ENCODE data around the gene FOLR3.
"Not testable (repeated sequence)": the region's sequence is repeated elsewhere in the genome, so short reads cannot be mapped to it uniquely, and the experiment has no call there.

The FOLR3 gene

DNA sequence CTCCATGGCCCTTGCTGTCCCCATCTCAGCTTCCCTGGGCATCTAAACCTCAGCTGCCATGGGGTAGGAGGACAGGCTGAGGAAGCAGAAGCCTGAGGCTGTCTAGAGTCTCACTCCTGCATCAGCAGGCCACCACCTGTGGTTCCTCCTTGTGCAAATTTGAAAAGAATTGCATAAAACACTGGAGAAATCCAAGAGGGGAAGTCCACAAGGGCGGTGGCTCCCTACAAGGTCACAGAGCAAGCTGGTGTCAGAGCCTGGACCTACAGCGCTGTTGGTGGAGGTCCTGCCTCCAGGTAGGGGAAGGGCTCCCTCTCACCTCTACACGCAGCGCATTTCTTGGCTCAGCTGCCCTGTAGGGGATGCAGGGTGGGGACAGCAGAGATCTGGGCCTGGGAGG lies at the start of gene FOLR3:
FOLR3 (plus strand) TSS at position 253 of the 400 bp plus-strand sequence. CDS start 228 bp downstream, outside the sequence.
- DNase-seq: not testable (repeated sequence)

DNA sequence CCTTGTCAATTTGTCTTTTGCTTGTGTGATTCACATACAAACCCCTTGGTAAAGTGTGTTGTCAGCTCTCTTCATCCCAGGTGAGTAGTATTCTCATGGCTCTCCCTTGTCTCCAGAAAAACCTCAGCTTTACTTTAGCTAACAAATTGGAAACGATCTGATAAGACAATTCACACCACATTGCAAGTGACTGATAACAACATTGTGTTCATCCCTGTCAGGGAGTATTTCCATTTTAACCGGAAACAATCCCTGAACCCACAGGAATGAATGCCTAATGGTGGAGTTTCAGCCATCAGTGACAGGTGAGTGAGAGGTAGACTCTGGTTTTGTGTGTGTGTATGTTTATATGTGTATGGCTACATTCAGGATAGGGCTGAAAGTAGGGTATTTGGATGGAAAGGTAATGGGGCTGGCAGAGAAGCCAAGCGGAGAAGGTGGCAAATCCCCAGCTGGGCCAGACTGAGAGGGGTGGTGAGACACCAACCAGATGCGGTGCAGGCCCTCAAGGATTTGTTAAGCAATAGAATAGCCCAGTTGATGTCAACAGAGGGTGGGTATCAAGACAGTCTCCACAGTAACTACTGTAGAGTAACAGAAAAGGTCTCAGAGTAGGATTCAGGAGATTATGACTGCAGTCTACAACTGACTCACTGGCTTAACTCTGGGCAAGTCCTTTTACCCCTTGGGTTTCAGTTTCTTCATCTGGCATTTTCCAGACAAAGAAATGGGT lies 47.3 kb upstream of the FOLR3 start:
- DNase-seq: no peak

GRCh38 chr11:72091292-72091691 lies 44.2 kb upstream of the FOLR3 start:
- DNase-seq: peak; percentile 39

- DNase-seq: no peak
Measured at GRCh38 chr11:72098741-72099140, 36.8 kb upstream of the FOLR3 start.

GRCh38 chr11:72100009-72100408 lies 35.5 kb upstream of the FOLR3 start:
- DNase-seq: no peak

GRCh38 chr11:72100462-72100861 lies 35.1 kb upstream of the FOLR3 start:
- no peak for DNase-seq

DNA sequence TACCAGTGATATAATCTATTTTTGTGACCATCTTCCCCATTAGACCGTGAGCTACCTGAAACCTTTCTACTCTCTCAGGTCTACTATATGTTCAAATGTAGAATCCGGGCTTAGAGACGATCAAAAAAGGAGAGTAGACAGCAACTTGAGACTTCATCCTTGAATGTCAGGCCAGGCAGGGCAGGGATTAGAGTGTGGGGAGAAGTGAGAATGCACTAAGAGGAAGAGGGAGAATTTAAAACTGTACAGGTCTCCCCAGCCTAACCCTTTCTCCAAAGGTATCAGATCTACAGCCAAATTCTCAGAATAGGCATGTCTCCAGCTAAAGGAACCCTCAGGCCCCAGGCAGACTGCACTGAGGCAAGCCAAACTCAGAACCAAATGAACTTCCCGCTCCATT lies 33.4 kb upstream of the FOLR3 start:
- DNase-seq: no peak

DNA sequence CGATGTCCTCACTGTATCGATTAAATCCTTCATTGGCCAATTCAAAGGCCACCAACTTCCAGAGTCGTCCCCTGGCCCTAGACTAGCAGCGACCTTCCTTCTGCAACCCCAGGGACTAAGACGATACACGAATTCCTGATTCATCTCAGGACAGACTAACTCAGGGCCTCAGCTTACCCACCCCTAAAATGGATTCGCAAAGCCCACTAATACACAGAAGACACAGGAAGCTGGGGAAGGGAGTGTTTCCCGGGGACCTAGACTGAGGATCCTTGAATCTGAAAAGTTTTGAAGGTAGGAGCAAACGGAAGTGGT lies 32.9 kb upstream of the FOLR3 start:
- DNase-seq: no peak

- DNase-seq: peak; percentile 96
Measured at GRCh38 chr11:72102946-72103753, 32.4 kb upstream of the FOLR3 start, which contains the start of gene LAMTOR1. TSS of gene LAMTOR1 (minus strand) at chr11:72103297. CDS start at chr11:72103224, 73 bp downstream.

DNA sequence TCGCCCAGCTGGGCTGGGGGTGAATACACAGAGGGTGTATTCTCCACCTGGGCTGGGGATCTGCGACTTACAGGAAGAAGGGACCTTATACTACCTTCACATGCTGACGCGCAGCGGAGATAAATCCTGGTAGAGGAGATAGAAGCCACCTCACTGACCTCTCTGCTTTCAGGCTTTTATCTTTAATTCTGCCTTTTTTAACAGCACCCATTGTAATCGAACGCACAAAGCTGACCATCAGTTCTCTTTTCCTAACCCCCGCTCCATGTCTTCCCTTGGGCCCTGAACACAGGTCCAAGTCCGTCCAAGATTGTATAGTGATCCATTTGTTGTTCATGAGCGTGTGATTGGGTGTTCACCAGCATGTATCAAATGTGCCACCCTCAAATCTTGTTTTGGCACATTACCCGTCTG lies 31.8 kb upstream of the FOLR3 start:
- DNase-seq: no peak

DNA sequence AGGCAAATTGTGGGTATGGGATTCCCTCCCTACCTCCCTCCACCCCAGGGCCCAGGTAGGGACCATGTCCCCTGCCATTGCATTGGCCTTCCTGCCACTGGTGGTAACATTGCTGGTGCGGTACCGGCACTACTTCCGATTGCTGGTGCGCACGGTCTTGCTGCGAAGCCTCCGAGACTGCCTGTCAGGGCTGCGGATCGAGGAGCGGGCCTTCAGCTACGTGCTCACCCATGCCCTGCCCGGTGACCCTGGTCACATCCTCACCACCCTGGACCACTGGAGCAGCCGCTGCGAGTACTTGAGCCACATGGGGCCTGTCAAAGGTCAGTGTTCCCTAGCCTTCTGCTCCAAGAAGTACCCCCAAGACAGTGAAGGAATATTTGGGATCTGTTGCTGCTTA lies 29.6 kb upstream of the FOLR3 start, which contains the start of gene TOMT:
TOMT (plus strand) TSS at position 37 of the 400 bp plus-strand sequence; CDS start at position 65, 28 bp downstream.
- DNase-seq: no peak

DNA sequence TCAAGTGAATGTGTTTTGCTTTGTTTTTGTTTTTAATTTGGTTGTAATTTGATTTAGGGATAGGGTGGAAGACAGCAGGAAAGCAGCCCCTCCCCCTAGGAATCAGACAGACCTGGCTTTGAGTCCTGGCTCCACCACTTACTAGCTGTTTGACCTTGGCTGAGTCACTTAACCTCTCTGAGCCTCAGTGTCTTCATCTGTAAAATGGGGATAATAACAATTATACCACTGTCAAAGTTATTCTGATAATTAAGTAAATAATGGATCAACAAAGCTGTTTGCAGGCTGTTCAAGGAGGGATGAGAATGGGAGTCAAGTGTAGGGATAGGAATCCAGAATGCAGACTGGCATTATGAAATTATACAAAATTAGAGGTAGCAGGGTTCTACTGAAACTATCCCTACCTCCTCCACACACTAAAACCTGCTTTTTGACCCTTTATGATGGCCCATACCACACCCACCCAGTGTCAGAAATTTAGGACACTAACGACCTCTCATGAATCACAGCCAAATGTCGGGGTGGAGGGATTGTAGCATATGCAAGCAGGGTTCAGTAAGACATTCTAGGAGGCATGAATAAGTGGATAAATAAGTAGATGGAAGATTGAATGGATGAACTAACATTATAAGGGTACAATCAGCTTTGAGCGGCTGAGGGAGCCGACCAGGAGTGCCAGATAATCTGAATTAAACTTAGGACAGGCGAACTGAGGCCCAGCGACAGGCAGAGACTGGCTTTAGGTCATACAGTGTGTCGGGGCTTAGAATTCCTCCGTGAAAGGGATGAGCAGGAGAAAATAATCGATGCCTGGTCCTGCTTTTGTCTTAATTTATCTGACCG lies 24.0 kb upstream of the FOLR3 start:
- no peak for DNase-seq

DNA sequence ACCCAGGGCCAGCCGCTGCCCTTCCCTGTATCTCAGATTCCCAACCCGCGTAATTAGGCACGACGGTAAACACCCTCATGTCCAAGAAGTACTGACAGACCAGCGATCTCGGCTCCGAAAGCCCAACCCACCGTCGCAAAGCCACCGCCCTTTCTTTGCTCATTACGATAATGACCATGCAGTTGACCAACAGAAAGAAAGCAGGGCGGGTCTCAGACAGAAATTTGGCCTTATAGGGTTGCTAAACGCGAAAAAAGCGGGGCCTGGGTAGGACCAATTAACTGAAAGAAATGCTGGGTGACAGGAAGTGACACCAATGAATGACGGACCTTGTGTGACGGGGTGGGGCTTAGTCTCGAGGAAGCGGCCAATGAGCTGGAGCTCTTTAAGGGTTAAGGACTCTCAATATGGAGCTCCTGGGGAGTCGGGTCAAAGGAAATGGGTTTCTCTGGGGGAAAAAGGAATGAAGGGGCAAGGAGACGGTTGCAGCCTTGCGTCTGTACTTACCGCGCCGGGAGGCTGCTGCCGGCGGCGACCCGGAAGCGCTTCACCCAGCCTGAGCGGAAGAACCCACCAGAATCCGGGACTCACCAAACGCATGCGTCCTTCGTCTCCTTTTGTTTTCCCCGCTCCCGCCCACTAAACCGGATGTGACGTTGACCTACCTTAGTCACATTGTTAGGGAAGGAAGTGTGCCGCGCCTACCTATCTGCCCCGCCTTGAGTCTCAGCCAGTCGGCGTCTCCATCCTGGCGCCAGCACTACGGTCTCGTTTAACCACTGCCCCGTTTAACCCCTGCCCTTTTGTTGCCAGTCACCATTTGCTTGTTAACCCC lies 23.2 kb upstream of the FOLR3 start, which contains the start of gene ANAPC15:
ANAPC15 (minus strand) TSS at position 553 of the 835 bp plus-strand sequence. CDS start 1,419 bp downstream, outside the sequence.
- DNase-seq: peak; percentile 98

DNA sequence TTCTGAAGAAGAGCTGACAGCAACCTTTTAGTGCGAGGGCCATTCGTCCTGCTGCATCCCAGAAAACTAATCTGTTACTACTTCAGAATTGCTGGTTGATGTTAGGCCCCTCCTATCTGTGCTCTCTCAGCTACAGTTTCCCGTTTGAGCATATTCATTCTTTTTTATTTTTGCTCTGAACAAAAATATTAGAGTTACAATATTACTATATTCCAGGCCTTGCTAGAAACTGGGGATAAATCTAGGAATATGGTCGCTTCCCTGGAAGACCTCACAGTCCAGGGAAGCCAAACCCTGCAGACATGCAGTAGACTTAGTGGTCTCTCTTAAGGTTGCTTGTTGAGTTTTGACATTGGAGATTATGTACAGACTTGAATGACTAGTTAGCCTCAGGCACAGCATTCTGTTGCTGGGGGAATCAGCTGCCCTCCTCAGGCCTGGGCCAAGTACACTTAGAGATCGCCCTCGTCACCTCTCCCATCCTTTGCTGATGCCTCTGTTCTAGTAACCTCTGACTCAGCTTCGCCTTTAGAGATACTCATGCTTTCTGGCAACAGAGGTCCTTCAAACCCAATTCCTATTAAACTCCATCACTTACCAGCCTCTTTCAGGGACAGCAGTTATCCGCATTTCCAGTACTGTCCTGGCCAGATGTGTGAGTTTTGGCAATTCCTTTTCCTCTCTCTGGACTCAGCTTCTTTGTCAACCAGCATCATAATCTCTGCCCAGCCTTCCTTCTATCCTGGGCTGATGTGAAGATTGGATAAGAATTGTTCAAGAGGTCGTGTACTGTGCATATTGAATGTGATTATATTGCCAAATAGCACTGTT lies 22.3 kb upstream of the FOLR3 start:
- no peak for DNase-seq

- DNase-seq: no peak
Measured at GRCh38 chr11:72114570-72114969, 21.0 kb upstream of the FOLR3 start.

DNA sequence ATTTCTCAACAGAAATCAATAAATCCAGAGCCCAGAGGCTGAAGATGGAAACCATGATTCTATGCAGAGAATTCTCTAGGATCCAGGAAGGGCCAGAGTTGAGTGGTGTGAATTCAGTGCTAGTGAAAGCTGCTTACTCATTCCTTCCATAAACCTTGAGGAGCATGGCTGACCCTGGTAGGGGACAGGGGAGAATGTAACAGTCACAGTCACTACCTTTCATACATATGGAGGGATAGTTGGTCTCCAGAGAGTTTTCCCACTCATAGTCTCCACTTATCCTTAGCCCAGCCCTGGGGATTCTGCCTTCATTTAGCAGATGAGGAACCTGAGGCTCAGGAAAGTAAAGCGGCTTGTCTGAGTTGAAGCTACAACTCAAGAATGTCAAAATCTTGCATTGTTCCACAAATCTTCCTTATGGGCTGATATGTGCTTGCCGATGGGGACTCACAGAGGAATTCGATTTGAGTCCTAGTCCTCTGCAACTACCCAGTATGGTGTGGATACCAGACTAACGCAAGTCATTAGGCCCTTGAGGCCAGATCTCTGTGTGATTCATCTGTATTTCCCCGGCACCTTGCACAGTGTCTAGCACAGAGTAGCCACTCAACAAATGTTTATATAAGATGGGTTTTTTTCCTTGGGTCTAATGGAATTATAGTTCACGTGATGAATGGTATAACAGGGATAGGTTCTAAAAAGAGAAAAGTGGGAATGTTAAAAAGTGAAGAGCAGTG lies 19.3 kb upstream of the FOLR3 start:
- DNase-seq: no peak

DNA sequence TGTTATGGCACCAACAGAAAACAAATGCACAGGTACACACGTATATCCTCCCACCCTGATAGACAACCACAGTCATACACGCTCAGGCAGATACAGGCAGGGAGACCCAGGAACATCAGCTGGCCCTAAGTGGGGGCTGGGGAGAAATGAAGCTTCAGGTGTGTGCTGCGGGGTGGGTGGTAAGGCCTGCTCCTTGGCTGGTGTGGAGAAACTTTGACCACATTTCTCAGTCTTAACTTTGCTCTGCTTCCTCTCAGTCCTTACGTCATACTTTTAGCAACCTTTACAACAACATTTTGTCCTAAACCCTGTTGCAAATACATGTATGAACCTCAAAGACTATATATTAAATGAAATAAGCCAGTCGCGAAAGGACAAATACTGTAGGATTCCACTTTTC lies 16.3 kb upstream of the FOLR3 start:
- no peak for DNase-seq

DNA sequence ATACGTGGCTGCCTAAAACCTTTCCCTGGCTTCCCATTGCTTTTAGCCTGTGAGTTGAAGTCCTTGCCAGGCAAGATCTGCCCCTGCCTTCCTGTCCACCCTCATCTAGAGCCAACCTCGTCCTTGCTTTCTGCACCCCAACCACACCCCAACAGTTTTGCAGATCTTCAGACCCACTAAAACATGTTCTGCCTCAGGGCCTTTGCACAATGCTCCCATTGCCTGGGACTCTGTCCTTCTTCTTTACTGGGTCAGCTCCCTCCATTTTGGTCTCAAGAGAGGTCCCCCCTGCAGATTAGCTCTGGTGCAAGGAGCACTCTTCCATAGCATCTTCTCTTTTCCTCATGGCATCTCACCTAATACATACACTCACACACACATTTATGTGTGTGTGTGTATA lies 14.6 kb upstream of the FOLR3 start:
- DNase-seq: no peak

DNA sequence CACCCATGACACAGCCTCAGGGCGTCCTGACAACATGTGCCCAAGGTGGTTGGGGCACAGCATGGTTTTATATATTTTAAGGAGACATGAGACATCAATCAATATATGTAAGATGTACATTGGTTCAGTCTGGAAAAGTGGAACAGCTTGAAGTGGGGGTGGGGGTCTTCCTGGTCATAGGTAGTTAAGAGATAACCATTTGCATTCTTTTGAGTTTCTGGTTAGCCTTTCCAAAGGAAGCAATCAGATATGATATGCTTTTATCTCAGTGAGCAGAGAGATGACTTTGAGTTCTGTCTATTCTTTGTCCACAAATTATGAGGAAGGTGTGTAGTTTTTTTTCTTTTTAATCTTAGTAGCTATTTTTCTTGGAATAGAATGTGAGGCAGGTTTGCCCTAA lies 12.9 kb upstream of the FOLR3 start:
- DNase-seq: no peak

DNA sequence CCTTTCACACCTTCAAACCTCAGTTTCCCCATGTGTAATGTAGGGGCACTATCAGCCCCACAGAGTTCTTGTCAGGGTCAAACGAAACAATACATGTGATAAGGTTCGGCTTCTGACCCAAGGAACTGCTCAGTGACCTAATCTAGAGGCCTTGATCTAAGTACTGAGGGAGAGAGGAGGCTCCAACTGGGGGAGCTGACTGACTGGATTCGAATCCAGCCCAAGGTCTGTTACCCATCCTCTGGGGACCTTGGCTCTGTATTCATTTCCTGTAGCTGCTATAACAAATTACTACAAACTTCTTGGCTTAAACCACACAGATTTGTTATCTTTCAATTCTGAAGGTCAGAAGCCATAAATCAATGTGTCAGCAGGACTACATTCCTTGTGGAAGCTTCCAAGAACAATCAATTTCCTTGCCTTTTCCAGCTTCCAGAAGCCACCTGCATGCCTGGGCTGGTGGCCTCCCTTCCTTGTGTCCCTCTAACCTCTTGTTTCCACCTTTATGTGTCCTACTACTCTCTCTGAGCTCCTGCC lies 12.3 kb upstream of the FOLR3 start:
- no peak for DNase-seq
